Esophagus squamous epithelium (tissue), 5 donors: ENCODE measurements around the gene CORO2A. TPM values are rescaled to one million over a fixed set of nuclear protein-coding genes. Genes with fewer than 3 reads are reported as not detected.
"Not testable (repeated sequence)": the region's sequence is repeated elsewhere in the genome, so short reads cannot be mapped to it uniquely, and the experiment has no call there.

Source experiments
- DNase-seq: peaks from one replicate; lab custom pipeline; 2025; lab: John Stamatoyannopoulos, UW
- H3K27ac ChIP-seq, 4 donors: fragments of 200-600 bp; sonication (generic); one replicate each; pipeline ENCODE4 v1.5.1; 2016 to 2019; ENCODE audit warnings: mild to moderate bottlenecking in 1 of 4
- H3K27me3 ChIP-seq, 4 donors: fragments of 200-600 bp; sonication (generic); 1 replicate in 3 of 4; 2 replicates in 1 of 4; pipeline versions ENCODE4 v1.5.1 to v1.6.0; 2017 to 2021; ENCODE audit warnings: antibody characterized with exemption in 1 of 4
- H3K36me3 ChIP-seq, 3 donors: fragments of 200-600 bp; sonication (generic); one replicate each; pipeline ENCODE4 v1.5.1; 2016 to 2019
- H3K4me1 ChIP-seq, 3 donors: fragments of 200-600 bp; sonication (generic); one replicate each; pipeline ENCODE4 v1.5.1; 2017 to 2019
- H3K4me3 ChIP-seq, 4 donors: fragments of 200-600 bp; sonication (generic); 1 replicate in 3 of 4; 2 replicates in 1 of 4; pipeline ENCODE4 v1.5.1; 2016 to 2019; ENCODE audit warnings: mild to moderate bottlenecking in 2 of 4, moderate library complexity in 1 of 4
- H3K9me3 ChIP-seq, 3 donors: fragments of 200-600 bp; sonication (generic); one replicate each; pipeline ENCODE4 v1.5.1; 2016 to 2019
- CTCF ChIP-seq, 6 experiments: fragments of 450-650 bp in 4 of 6; fragments of 200-600 bp in 2 of 6; sonication (generic) in 2 of 6; IDR thresholded peaks; one replicate each; pipeline ENCODE4 v1.5.1; 2016 to 2019; ENCODE audit warnings: antibody characterized with exemption in 6 of 6, mild to moderate bottlenecking in 4 of 6, moderate library complexity in 4 of 6
- POLR2A ChIP-seq, 4 donors: fragments of 450-650 bp; IDR thresholded peaks; one replicate each; pipeline ENCODE4 v1.6.1; 2017; ENCODE audit warnings: antibody characterized with exemption in 4 of 4, mild to moderate bottlenecking in 4 of 4, moderate library complexity in 3 of 4
- whole genome bisulfite sequencing, 2 donors: methylation state at CpG; one replicate each; pipeline ENCODE4 v1.1.5; 2018; 5-methylcytosine and 5-hydroxymethylcytosine counted together
- intact Hi-C: fragments of 100-400 bp; cut with DNase I; formaldehyde crosslinking; loops from one replicate; pipeline ENCODE4 v1.15.0; 2022
- total RNA-seq, 4 donors: library from RNA; depleted of rRNA; stranded (reverse); fragments of >200 nt; gene quantifications; one replicate each; pipeline ENCODE4 v1.1.0, GENCODE V29; 2016
- donor health status: DM: yes; HTN: yes; CAD: no.

Gene CORO2A
- total RNA-seq, 4 donors from 2014 or later, result 15.6 to 27.6 (median 26.1) TPM

- no peak overlapping the region for H3K4me3 ChIP-seq
- peaks cover 0 to 40% (median 0%) of the 10 kb centered on the region in 3 donors for H3K36me3 ChIP-seq
- no peaks in the 10 kb centered on the region for H3K27me3 ChIP-seq
- H3K27ac ChIP-seq, result peak overlapping the region in 3 of 4 donors; percentile 89 to 94 (median 89)
- H3K9me3 ChIP-seq, result no peaks in the 10 kb centered on the region
- 17 to 27% methylated on average over 3 of the region's 3 CpGs for WGBS, 2 donors
- intact Hi-C loops, result no loop called here
- no peak for DNase-seq
- TF ChIP-seq POLR2A (IDR thresholded peaks at IDR 0.05) (no peak), CTCF (IDR thresholded peaks at IDR 0.05) (peak in 4 of 6 experiments; percentile 31 to 52 (median 34))
- H3K4me1 ChIP-seq, result peaks cover 6 to 60% (median 28%) of the 10 kb centered on the region in 3 donors
Observed at GRCh38 chr9:98121058-98121457, 71.4 kb downstream of the CORO2A start.

GRCh38 chr9:98120476-98120875 is 72.0 kb downstream of the CORO2A start:
- TF ChIP-seq CTCF (IDR thresholded peaks at IDR 0.05) (no peak), POLR2A (IDR thresholded peaks at IDR 0.05) (no peak)
- Histone ChIP-seq H3K4me3 (no peak overlapping the region), H3K27me3 (no peaks in the 10 kb centered on the region), H3K4me1 (peaks cover 6 to 60% (median 28%) of the 10 kb centered on the region in 3 donors), H3K27ac (peak overlapping the region; percentile 78 to 94 (median 89)), H3K36me3 (peaks cover 0 to 35% (median 0%) of the 10 kb centered on the region in 3 donors), H3K9me3 (no peaks in the 10 kb centered on the region)
- intact Hi-C loops, result no loop called here
- WGBS, 2 donors, result 35 to 44% methylated on average over 3 of the region's 3 CpGs
- no peak for DNase-seq

DNA sequence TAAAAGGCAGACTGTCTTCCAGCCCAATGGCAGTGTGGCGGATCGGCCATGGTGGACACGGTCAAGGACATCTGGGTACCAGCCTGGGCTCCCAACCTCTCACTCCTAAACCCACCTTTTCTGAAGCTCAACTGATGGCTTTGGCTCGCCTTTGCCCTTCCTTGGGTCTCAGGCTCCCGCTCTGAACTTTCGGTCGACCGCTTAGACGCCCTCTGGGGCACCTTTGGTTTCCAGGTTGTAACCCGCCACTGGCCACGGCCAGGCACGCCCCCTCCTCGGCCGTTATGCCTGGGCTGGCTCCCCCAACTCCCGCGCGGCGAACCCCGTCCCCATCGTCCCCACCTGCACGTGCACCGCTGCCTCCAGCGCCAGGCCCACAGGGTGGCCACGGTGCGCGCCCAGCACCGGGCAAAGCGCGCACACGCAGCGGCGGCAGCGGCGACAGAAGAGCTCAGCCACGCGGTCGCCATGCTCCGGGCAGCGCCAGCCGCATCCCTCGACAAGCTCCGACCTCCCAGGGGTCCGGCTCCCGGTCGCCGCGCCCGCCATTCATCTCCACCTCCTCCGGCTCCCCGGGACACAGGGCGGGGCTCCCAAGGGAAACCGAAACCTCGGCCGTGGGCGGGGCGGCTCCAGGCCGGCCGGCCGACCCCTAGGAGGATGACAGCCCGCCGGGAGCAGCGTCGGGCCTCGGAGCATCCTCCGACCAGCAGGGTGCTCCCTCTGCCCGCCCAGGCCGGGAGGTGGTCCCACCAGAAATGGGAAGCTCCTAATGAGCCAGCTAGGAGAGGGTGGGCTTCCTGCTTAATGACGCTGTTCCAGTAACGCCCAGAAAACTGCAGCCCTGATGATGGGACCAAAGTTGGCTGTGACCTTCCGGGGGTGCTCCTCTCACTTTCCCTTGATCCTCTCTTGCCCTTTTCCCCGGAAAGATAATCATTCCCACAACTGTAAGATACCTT is 73.5 kb downstream of the CORO2A start, which contains the start of gene TRIM14:
TSS of gene TRIM14 (minus strand) at position 583 of the 962 bp plus-strand sequence. CDS start at position 549, 34 bp downstream.
- WGBS, 2 donors, result 3 to 15% methylated on average over 6 to 18 of the region's 71 CpGs
- peak in 2 of 4 donors; percentile 33 to 68 for TF ChIP-seq POLR2A (IDR thresholded peaks at IDR 0.05)
- no peak for TF ChIP-seq CTCF (IDR thresholded peaks at IDR 0.05)
- H3K9me3 ChIP-seq, result no peaks in the 10 kb centered on the region
- no peaks in the 10 kb centered on the region for H3K27me3 ChIP-seq
- peak within 1 kb of the TSS; percentile 89 to 94 (median 90) for H3K27ac ChIP-seq
- peaks cover 6 to 60% (median 28%) of the 10 kb centered on the region in 3 donors for H3K4me1 ChIP-seq
- H3K36me3 ChIP-seq, result peaks cover 0 to 19% (median 0%) of the 10 kb centered on the region in 3 donors
- peak within 1 kb of the TSS; percentile 69 to 90 (median 78) for H3K4me3 ChIP-seq
- no peak for DNase-seq
- intact Hi-C loops, result no loop called here

- Histone ChIP-seq H3K36me3 (peaks cover 0 to 12% (median 0%) of the 10 kb centered on the region in 3 donors), H3K9me3 (no peaks in the 10 kb centered on the region), H3K27ac (peak overlapping the region; percentile 89 to 94 (median 90)), H3K27me3 (no peaks in the 10 kb centered on the region), H3K4me1 (peaks cover 6 to 67% (median 28%) of the 10 kb centered on the region in 3 donors), H3K4me3 (peak overlapping the region; percentile 69 to 90 (median 78))
- intact Hi-C loops, result no loop called here
- no peak for DNase-seq
- WGBS, 2 donors, result 29 to 48% methylated on average over 5 of the region's 5 CpGs
- TF ChIP-seq CTCF (IDR thresholded peaks at IDR 0.05) (peak in 5 of 6 experiments; percentile 14 to 49 (median 24)), POLR2A (IDR thresholded peaks at IDR 0.05) (peak in 1 of 4 donors; percentile 6)
Observed at GRCh38 chr9:98117984-98118639, 74.3 kb downstream of the CORO2A start.

- H3K27me3 ChIP-seq, DNase-seq, H3K4me3 ChIP-seq, intact Hi-C loops, H3K9me3 ChIP-seq, H3K36me3 ChIP-seq: not testable (repeated sequence)
- Histone ChIP-seq H3K27ac (peak overlapping the region in 1 of 4 donors; percentile 89), H3K4me1 (peaks cover 6 to 59% (median 27%) of the 10 kb centered on the region in 3 donors)
- WGBS, 2 donors, result 95% methylated on average over 6 of the region's 6 CpGs
Observed at GRCh38 chr9:98117097-98117496, 75.3 kb downstream of the CORO2A start.
